Stimulated activated CD4-positive, alpha-beta T cell treated with anti-CD3 and anti-CD28 coated beads, Interleukin-1b, Interleukin-23, amount 100 ng/mL, for 24 hours (primary cell): ENCODE measurements around the gene GRAPL.
"Not testable (repeated sequence)": the region's sequence is repeated elsewhere in the genome, so short reads cannot be mapped to it uniquely, and the experiment has no call there.

Experiments
- DNase-seq, 4 experiments: peaks; one replicate each; pipeline ENCODE4 v3.0.0-alpha.2; 2020; ENCODE audit warnings: low read depth in 4 of 4, low spot score in 1 of 4

Gene GRAPL

DNA sequence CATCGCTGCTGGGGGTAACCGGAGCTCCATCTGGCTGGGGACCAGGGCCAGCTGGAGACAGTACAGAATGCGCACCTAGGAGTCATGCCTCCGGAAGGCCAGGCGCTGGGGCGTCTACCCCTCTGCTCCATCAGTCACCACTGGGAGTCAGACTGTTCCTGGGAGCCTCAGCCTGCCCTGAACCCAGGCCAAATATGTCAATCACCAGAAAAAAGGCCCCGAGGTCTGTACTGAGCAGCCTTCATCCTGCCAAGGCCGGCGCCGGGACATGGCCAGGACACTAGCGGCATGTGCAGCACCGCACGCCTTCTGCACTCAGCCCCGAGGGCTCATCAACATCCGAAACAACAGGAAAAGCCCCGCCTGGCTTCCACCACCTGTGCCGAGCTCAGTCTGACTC is 8.7 kb downstream of the GRAPL start:
- DNase-seq, result not testable (repeated sequence)

DNA sequence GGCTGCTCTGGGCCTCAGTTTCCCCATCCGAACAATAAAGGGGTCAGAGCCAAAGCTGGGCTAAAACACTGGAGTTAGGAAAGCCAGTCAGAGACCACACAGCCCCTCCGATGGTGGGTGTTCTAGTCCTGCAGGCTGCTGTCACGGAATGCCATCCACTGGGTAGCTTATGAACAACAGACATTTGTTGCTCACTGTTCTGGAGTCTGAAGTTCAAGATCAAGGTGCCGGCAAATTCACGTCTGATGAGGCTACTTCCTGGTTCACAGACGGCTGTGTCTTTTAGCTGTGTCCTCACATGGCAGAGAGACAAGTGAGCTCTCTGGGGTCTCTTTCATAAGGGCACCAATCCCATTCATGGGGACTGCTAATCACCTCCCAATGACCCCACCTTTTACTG is 9.2 kb downstream of the GRAPL start:
- not testable (repeated sequence) for DNase-seq

DNA sequence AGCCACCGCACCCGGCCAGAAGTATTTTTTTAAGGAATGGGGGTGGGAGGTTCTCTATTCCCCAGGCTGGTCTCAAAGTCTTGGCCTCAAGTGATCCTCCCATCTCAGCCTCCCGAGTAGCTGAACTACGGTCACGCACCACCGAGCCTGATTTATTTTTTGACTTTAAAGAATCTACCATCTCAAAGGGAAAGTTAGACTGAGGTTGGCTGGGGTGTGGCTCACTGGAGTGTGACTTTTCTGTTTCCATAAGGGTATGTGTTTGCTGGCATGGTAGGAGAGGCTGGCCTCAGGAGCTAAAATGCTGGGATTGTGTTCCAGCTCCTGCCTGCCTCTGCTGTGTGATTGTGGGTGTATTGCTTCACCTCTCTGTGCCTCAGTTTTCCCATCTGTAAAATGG is 10.6 kb downstream of the GRAPL start:
- DNase-seq, result not testable (repeated sequence)

DNA sequence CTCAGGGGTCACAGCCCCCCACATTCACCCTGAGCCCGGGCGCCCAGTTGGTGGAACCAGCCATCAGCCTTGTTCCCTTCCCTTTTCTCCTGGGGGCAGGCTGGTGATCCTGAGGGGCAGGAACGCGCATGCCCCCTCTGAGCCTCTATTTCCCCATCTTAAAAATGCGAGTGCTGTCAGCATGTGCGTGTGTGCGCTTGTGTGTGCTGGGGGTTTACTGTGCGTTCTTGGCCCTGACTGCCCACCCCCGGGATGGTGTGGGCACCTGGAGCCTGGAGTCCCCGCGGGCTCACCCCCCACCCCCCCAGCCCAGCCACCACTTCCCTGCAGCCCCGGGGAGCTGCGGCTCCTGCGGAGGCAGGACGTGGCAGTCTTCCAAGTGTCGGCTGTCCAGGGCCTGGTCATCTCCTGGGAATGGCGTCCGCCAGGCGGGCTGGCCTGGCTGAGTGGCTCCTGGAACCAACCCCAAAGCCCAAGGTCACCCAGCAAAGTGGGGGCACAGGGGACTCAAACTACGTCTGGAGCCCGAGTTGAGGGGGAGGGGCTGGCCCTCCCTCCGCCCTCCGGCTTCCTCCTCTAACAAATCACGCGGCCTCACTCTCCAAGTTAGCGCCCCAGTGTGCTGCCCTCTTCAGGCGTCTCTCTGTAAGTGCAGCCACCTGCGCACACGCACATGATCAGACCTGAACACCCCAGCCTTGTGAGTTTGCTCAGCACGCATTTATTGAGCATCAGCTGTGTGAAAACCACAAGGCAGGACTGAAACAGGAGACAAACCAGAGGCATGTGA is 14.2 kb downstream of the GRAPL start:
- DNase-seq, result not testable (repeated sequence)

DNA sequence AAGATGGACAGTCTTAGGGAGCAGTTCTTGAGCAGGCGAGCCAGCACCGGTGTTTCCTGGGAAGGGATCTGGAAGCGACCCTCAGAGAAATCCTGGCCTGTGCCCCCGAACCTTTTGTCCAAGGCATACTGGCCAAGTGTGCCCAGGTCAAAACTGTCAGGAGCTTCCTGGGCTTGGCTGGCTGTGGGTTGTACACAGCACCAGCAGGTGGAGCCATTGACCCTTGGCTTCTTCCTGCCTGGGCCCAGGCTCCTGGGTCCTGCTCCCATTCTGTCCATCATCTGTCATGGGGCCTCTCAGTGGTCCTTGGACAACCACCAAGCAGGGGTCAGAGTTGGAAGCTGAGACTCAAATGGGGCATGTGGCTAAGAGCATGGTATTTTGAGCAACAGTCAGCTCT is 15.0 kb downstream of the GRAPL start:
- peak in 1 of 4 experiments; percentile 10 for DNase-seq

DNA sequence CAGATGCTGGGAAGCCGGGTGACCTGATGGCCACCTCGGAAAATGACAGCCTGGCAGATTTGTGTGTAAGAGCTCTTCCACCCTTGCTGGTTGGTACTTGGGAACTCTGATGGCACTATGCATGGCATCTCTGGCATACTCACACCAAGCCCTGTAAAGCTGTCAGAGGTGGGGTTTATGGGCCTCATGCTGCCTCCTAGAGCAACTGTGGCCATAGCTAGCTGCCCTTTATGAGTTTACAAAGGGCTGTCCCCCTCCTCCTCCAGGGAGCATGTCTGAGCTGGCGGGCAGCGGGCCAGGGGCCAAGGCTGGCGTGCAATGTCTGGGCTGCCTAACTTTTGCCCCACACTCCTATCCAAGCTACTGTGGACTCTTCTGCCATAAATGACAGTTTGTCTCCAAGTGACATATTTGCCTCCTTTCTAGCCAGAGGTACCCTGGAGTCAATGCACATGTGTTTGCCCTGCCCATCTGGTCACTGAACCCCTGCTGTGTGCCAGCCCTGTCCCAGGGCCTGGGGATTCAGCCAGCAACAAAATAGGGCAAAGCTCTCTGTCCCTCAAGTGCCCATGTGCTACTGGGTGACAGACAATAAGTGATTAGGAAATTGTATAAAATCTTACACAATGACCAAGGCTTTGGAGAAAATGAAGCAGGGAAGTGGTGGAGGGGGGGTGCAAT is 15.8 kb downstream of the GRAPL start:
- DNase-seq, result not testable (repeated sequence)

DNA sequence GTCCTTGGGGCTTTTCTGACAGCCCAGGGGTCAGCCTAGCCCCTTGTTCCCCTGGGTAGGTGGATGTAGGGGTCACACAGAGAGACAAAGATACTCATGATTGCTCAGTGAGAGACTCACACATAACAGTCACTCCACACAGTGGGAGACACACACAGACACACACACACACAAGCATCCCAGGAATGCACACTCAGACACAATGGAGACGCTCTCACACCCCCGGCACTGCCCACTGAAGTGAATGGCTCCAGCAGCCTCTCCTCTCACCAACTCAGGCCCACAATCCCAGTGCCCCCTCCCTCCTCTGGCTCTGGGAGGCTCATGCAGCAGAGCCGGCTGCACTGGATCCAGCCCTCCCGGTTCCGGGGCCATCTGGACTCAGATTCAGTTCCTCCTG is 17.0 kb downstream of the GRAPL start:
- not testable (repeated sequence) for DNase-seq

DNA sequence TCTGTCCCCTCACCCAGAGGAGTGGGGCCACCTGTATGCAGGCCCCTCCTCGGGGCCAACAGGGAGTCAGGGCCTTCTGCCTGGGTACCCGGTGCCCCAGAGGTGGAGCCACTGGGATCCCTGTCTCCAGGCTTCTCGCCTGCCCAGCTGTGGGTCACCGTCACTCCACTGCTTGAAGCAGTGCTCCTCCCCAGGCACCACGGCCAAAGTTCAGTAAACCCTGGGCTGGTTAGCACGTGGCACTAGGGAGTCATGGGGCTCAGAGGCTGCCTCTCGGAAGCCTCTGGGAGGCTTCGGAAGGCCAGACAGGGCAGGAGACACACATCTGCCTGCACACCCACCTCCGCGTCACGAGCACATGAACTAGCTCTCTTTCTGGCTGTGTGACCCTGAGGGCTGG is 18.1 kb downstream of the GRAPL start:
- not testable (repeated sequence) for DNase-seq

DNA sequence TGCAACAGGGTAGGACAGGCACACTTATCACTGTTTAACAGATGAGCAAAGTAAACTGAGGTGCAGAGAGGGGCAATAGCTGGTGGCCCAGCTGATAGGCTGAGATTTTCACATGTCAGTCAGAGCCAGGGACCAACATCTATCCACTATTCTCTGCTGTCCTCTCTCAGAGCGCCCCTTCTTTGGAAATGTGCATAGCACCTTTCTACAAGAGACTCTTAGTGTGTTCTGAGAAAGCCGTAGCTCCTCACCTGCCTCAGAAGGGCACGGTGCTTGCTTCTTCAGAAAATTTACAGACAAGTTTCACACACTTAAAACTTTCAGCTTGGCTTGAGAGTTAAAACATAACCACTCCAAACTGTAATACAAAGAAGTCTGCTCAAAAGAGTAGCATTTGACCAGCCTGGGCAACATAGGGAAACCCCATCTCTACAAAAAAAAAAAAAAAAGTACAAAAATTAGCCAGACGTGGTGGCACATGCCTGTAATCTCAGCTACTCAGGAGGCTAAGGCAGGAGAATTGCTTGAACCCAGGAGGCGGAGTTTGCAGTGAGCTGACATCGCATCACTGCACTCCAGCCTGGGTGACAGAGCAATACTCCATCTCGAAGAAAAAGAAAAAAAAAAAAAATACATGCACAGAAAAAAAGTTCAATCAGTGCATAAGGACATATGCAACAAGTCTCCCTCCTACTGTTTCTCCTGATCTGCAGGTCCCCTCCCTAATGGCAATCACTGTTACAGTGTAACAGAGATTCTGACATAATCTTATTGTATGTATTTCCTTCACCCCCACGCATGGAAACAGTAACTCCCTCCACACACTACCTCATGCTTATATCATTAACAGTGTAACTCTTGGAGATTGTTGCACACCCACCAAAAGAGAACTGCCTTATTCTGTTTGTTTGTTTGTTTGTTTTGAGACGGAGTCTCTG is 23.6 kb downstream of the GRAPL start:
- DNase-seq, result not testable (repeated sequence)

DNA sequence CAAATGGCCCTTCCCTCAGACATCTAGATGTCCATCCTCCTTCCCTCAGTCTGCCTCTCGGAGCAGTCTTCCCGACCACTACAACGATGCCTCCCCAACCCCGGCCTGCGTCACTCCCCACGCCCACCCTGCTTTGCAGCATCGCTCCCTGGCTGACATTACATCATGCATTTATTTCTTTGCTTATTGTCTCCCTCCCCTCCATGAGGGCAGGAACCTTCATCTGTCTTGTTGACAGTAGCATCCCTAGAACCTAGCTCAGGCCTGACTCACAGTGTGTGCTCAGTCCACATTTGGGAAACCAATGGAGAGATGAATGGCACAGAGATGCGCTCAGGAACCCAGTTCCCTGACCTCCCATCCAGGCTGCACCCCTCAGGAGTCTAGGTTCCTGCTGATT is 30.2 kb downstream of the GRAPL start:
- not testable (repeated sequence) for DNase-seq

DNA sequence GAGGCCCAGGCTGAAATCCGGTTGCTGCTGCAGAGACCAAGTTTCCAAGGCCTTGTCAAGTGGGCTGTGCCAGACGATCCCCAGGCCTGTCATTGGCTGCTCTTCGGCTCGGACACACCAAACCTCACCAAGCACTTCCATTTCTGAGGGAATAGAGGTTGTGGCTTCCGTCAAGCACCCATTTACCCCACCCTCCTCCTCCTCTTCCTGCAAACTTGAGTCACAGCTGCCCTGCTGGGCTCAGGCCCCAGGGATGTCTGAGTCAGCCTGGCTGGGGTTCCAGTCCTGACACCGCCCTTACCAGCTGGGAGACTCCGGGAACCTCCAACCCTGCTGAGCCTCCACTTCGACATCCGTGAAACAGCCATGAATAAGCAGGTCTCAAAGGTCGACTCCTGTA is 31.1 kb downstream of the GRAPL start:
- not testable (repeated sequence) for DNase-seq

DNA sequence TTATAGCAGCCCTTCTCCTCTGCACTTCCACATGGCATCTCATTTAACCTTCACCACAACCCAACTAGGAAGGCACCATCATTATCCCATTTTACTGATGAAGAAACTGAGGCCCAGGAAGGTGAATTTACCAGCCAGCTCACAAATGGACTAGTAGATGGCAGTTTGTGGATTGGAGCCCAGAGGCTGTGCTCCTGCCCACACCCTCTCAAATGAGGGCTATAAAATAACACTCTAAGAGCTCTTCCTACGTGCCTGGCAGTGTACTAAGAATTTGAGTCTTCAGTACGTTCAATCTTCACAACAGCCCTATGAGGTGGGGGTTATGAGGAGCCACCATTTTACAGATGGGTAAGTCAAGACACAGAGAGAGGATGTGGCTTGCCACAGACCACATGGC is 31.5 kb downstream of the GRAPL start:
- not testable (repeated sequence) for DNase-seq

DNA sequence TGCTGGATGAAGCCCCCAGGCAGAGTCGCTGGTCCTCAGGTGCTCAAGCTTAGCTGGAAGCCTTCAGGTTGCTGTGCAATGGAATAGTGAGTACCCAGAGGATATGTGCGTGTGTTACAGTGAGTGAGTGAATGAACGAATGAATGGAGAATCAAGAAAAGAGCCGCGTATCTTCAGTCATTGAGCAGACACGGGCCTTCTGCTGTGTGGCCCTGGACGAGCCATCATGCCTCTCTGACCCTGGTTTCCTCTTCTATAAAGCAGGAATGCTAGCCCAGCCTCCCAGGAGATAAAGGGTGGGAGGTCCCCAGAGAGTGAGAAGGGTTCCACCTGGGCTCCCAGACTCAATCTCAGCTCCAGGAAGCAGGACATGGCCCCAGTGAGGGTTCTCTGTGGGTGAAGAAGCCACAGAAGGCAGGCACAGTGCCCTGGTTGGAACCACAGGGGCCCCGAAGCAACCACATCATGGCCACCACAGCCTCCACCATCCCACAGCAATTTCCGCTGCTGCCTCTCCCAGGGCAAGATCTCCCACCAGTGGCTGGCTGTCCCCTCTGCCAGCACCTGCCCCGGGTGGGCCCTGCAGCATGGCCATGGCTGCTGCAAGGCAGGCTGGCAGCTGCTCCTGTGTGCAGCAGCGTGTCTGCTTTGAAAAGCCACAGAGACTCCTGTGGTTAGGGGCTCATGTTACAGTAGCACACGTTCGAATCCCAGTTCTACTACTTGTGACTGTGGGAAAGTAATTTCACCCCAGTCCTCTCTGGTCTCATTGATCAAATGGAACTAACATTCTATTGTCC is 34.1 kb downstream of the GRAPL start:
- not testable (repeated sequence) for DNase-seq

DNA sequence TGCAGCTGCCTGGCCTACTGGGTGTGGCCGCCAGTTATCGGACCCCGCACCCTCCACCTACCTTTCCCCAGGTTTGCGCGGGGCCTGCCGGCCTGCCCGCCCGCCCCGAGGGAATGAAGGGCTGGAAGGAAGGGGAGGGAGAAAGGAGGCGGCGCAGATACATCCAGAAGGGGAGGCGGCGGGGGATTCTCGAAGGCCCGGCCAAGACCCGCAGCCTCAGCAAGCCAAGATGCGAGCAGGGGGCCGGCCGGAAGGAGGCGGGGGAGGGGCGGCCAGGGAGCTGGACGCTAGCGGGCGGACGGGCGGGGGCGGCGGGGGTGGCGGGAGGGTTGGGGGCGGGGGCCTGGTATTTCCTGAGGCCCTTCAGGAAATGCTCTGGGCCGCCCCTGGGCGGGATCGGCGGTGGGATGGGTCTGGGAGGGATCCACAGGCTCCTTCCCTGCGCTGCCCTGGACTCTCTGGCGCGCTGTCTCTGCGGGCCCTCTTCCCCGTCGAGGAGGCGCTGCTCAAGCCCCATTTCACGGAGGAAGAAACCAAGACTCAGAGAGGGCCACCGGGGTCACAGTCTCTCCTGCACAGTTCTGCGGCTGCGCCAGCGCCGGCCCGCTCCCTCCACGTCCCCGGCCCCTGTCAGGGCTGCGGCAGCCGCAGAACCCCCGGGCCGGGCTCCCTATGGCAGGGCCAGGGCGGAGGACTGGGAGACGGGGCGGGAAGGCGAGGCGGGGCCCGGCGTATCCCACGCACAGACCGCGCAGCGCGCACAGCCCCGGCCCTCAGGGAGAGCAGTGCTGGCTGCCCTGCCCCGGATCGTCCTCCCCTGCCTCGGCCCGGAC is 35.2 kb downstream of the GRAPL start:
- not testable (repeated sequence) for DNase-seq

DNA sequence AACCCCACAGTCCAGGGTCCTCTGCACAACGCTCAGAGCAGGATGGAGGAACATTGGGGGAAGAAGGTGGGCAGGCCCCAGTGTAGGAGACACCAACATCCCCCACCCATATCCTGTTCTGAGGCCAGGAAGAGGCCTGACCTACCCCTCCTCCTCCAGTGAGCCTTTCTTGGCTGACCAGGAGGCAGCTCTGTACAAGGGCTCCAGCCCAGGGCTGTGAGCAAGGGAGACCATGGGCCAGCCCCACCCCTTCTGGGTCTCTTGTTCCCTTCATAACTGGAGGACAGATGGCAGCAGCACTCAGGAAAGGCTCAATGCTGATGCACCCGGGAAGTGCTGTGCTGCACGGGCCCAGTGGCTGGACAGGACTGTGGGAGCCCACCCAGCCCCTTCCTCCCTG is 47.0 kb downstream of the GRAPL start:
- DNase-seq, result not testable (repeated sequence)

DNA sequence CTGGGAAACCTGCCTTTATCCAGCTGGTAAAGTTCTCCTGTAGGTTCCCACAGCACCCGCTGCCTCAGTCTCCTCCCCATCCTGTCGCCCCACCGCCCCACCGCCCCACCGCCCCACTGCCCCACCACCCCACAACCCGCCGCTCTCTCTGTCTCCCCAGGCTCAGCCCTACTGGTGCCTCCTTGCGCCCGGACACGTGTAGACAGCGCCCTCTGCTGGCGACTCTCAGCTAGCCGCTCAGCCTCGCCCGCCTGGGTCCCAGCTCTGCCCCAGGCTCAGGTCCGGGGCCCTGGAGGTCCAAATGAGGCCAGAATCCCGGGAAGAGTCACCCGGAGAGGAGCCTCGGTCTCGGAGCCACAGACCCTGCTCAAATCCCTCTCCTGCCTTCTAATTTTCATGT is 48.0 kb downstream of the GRAPL start:
- DNase-seq, result not testable (repeated sequence)

DNA sequence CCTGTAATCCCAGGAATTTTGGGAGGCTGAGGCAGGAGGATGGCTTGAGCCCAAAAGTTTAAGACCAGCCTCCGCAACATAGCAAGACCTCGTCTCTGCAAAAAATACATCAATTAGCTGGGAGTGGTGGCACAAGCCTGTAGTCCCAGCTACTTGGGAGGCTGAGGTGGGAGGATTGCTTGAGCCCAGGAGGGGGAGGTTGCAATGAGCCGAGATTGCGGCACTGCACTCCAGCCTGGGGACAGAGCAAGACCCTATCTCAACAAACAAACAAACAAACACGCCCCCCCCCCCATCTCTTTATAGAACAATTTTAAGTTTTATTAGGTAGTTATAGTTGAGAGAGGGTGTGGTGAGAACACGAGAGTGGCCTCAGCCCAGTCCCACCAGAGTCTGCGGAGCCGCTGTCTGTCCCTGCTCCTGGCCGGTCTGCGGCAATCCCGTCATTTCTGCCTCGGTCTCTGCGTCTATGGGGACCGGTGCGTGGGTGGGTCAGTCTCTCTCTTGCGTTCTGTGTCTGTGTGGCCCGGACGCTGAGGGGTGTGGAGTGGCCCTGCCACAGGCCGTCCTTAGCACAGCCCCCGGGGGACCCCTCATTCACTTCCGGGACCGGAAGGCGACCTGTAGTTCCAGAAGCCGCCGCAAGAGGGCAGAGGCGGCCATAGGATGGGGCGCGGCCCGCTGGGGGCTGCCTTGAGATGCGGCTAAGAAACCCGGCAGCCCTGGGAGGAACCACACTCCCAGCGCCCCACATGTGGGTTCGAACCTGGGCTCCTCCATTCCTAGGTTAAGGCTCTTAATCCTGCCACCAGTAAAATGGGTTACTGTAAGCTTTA is 53.9 kb downstream of the GRAPL start:
- DNase-seq, result not testable (repeated sequence)
